Thyroid gland (tissue), 4 donors: ENCODE measurements around the gene CERCAM. TPM values are rescaled to one million over a fixed set of nuclear protein-coding genes. Genes with fewer than 3 reads are reported as not detected.
"Not testable (repeated sequence)": the region's sequence is repeated elsewhere in the genome, so short reads cannot be mapped to it uniquely, and the experiment has no call there.

Experiments used
- DNase-seq, 2 donors: peaks; one replicate each; pipeline ENCODE4 v3.0.0-alpha.2; 2019
- H3K27ac ChIP-seq, 3 donors: fragments of 200-600 bp; sonication (generic); 1 replicate in 2 of 3; 2 replicates in 1 of 3; pipeline ENCODE4 v1.5.1; 2016 to 2019; ENCODE audit warnings: mild to moderate bottlenecking in 1 of 3, moderate library complexity in 1 of 3
- H3K27me3 ChIP-seq: fragments of 200-600 bp; sonication (generic); one replicate; pipeline ENCODE4 v1.5.1; 2019
- H3K36me3 ChIP-seq, 2 donors: fragments of 200-600 bp; sonication (generic); one replicate each; pipeline ENCODE4 v1.5.1; 2016 to 2019
- H3K4me1 ChIP-seq, 2 donors: fragments of 200-600 bp; sonication (generic); one replicate each; pipeline ENCODE4 v1.5.1; 2017 to 2019
- H3K4me3 ChIP-seq, 3 donors: fragments of 200-600 bp; sonication (generic); replicated peaks in 1 of 3; 1 replicate in 2 of 3; 2 replicates in 1 of 3; pipeline ENCODE4 v1.5.1; 2016; ENCODE audit warnings: mild to moderate bottlenecking in 1 of 3
- H3K9me3 ChIP-seq: fragments of 200-600 bp; sonication (generic); one replicate; pipeline ENCODE4 v1.5.1; 2017
- CTCF ChIP-seq, 6 experiments: fragments of 200-600 bp in 3 of 6; fragments of 450-650 bp in 3 of 6; sonication (generic) in 3 of 6; IDR thresholded peaks; one replicate each; pipeline ENCODE4 v1.5.1; 2016 to 2019; ENCODE audit warnings: antibody characterized with exemption in 6 of 6, mild to moderate bottlenecking in 2 of 6, inconsistent platforms in 1 of 6, moderate library complexity in 1 of 6
- POLR2A ChIP-seq, 2 donors: fragments of 450-650 bp; IDR thresholded peaks; one replicate each; pipeline ENCODE4 v1.6.1; 2017; ENCODE audit warnings: antibody characterized with exemption in 2 of 2, mild to moderate bottlenecking in 2 of 2, moderate library complexity in 1 of 2
- WGBS, 2 donors: methylation state at CpG; one replicate each; pipeline ENCODE4 v1.1.5; 2017; 5-methylcytosine and 5-hydroxymethylcytosine counted together
- intact Hi-C: fragments of 100-400 bp; cut with DNase I; formaldehyde crosslinking; loops from one replicate; pipeline ENCODE4 v1.15.1; 2023
- total RNA-seq, 4 donors: library from RNA; depleted of rRNA; stranded (reverse); fragments of >200 nt; gene quantifications; one replicate each; pipeline ENCODE4 v1.2.3, GENCODE V29; 2016

CERCAM gene
- total RNA-seq, 4 donors from 2014 or later = 22.3 to 35.4 (median 27.2) TPM

- H3K27me3 ChIP-seq = no peaks in the 10 kb centered on the region
- DNase-seq = no peak
- no peak overlapping the region for H3K27ac ChIP-seq
- intact Hi-C loops = no loop called here
- H3K4me3 ChIP-seq = no peak overlapping the region
- H3K36me3 ChIP-seq = no peaks in the 10 kb centered on the region
- no peaks in the 10 kb centered on the region for H3K9me3 ChIP-seq
- no peak for TF ChIP-seq POLR2A (IDR thresholded peaks at IDR 0.05)
- no peak for TF ChIP-seq CTCF (IDR thresholded peaks at IDR 0.05)
- WGBS, 2 donors = 96 to 98% methylated on average over 17 to 18 of the region's 18 CpGs
- H3K4me1 ChIP-seq = no peaks in the 10 kb centered on the region
Measured at GRCh38 chr9:128435611-128436010, 15.0 kb downstream of the CERCAM start.

DNA sequence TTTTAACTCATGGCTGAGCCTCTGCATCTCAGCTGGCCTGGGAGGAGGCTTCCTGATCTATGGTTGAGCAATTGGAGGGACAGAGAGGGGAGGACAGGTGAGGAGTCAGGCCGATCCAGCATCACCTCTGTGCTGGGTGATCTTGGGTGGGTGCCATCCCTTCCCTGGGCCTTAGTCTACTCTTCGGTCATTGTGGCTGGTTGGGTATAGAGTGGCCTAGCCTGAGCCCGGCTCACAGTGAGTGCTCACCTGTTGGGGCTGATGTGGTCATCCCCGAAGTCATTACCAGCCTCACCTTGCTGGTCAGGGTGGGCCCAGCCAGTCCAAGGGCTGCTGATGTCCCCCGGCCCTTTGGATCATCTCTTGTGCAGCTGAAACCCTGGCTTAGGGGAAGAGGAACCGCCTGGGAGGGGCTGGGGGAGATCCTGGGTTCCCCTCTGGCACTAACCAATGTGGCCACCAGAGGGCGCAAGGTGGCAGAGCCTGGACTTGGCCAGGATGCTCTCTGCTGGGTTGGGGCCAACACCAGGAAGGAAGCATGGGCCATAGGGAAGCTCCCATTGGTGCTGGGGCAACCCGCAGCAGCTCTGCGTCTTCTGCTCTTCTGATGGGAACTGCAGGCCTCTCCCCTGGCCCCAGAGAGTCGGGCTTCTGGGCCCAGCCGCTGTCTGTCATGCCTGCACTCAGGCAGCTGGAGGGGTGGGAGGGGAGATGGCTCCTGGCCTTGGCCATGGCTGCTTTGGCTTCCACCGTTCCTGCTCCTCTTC is 17.9 kb downstream of the CERCAM start:
- peak; percentile 79 to 82 for DNase-seq
- Histone ChIP-seq H3K4me1 (no peaks in the 10 kb centered on the region), H3K4me3 (no peak overlapping the region), H3K27ac (no peak overlapping the region), H3K9me3 (no peaks in the 10 kb centered on the region), H3K36me3 (no peaks in the 10 kb centered on the region), H3K27me3 (no peaks in the 10 kb centered on the region)
- peak; percentile 80 to 95 (median 86) for TF ChIP-seq CTCF (IDR thresholded peaks at IDR 0.05)
- no peak for TF ChIP-seq POLR2A (IDR thresholded peaks at IDR 0.05)
- intact Hi-C loops = no loop called here
- WGBS, 2 donors = 66 to 80% methylated on average over 4 to 5 of the region's 12 CpGs

DNA sequence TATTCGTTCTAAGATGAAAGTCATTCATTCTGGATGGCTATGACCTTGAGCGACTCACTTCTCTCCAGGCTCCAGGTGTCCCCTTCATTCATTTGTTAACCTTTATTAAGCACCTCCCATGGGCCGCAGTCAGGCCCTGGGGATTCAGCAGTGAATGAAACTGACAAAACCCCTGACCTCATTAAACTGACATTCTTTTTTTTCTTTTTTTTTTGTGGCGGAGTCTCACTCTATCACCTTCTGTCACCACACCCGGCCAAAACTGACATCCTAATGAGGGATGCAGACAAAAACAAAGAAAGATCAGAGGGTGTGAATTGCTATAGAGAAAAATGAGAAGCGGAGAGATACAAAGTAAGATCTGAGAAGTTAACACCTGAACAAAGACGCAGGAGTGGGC is 18.6 kb downstream of the CERCAM start:
- H3K36me3 ChIP-seq = no peaks in the 10 kb centered on the region
- no peak for DNase-seq
- 81 to 85% methylated on average over 7 of the region's 7 CpGs for WGBS, 2 donors
- no peaks in the 10 kb centered on the region for H3K4me1 ChIP-seq
- H3K4me3 ChIP-seq = no peak overlapping the region
- TF ChIP-seq POLR2A (IDR thresholded peaks at IDR 0.05) (no peak), CTCF (IDR thresholded peaks at IDR 0.05) (no peak)
- no peaks in the 10 kb centered on the region for H3K9me3 ChIP-seq
- no peak overlapping the region for H3K27ac ChIP-seq
- intact Hi-C loops = no loop called here
- no peaks in the 10 kb centered on the region for H3K27me3 ChIP-seq

DNA sequence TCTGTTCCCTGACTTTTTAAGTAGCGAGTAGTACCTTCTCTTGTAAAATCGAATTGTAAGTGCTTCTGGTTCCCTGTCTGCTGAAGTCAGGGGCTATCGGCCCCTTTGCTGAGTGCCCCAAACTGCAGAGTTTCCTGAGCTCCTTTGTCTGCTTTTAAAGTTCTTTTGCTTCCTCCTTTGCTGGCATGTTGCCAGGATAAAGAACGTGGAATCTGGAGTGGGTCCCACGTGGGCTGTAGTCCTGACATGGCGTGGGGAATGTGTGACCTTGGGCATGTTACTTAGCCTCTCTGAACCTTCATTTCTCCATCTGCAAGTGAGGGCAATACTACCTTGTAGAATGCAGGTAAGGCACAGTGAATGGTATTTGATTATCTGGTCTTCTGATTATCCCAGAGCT is 21.5 kb downstream of the CERCAM start:
- TF ChIP-seq CTCF (IDR thresholded peaks at IDR 0.05) (no peak), POLR2A (IDR thresholded peaks at IDR 0.05) (no peak)
- intact Hi-C loops = no loop called here
- no peak overlapping the region for H3K4me3 ChIP-seq
- H3K4me1 ChIP-seq = no peaks in the 10 kb centered on the region
- H3K9me3 ChIP-seq = no peaks in the 10 kb centered on the region
- H3K27me3 ChIP-seq = no peaks in the 10 kb centered on the region
- no peaks in the 10 kb centered on the region for H3K36me3 ChIP-seq
- 12 to 20% methylated on average over 6 of the region's 6 CpGs for WGBS, 2 donors
- H3K27ac ChIP-seq = no peak overlapping the region
- DNase-seq = no peak

DNA sequence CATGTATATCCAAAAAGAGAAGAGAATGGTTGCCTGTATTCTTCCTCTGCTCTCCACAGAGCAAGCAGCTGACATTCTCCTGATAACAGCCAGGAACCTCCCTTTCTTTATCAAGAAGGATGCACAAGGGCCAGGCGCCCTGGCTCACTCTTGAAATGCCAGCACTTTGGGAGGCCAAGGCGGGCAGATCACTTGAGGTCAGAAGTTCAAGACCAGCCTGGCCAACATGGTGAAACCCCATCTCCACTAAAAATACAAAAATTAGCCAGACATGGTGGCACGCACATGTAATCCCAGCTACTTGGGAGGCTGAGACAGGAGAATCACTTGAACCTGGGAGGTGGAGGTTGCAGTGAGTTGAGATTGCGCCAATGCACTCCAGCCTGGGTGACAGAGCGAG is 25.8 kb downstream of the CERCAM start:
- H3K9me3 ChIP-seq, H3K36me3 ChIP-seq, DNase-seq, H3K27me3 ChIP-seq, H3K4me3 ChIP-seq, H3K27ac ChIP-seq, intact Hi-C loops, H3K4me1 ChIP-seq: not testable (repeated sequence)
- WGBS, 2 donors = 92 to 93% methylated on average over 5 of the region's 5 CpGs
